Fibroblast of lung (primary cell): Measurements from ENCODE around the gene IGFLR1. TPM values are rescaled to one million over a fixed set of nuclear protein-coding genes. Genes with fewer than 3 reads are reported as not detected.
"Not testable (repeated sequence)": the region's sequence is repeated elsewhere in the genome, so short reads cannot be mapped to it uniquely, and the experiment has no call there.

Experiments
- DNase-seq, 2 donors: peaks; one replicate each; pipeline versions ENCODE4 v3.0.0 to v3.0.0-alpha.2; 2010; ENCODE audit warnings: low read depth in 2 of 2
- H2AFZ ChIP-seq: 2 replicates; pipeline ENCODE4 v1.5.1; 2012; ENCODE audit warnings: low read length, control low read depth, inconsistent platforms
- H3K27ac ChIP-seq: 2 replicates; pipeline ENCODE4 v1.5.1; 2011; ENCODE audit warnings: low read length, control low read depth; ENCODE audit not compliant: insufficient read depth
- H3K27me3 ChIP-seq: 2 replicates; pipeline ENCODE4 v1.5.1; 2011; ENCODE audit warnings: mild to moderate bottlenecking, low read length; ENCODE audit not compliant: control insufficient read depth, insufficient read depth
- H3K36me3 ChIP-seq: 2 replicates; pipeline ENCODE4 v1.5.1; 2011; ENCODE audit warnings: low read length; ENCODE audit not compliant: control insufficient read depth, insufficient read depth
- H3K4me1 ChIP-seq: 2 replicates; pipeline ENCODE4 v1.5.1; 2011; ENCODE audit warnings: low read length; ENCODE audit not compliant: control insufficient read depth, insufficient read depth; ENCODE audit errors: extremely low read depth
- H3K4me2 ChIP-seq: 2 replicates; pipeline ENCODE4 v1.5.1; 2011; ENCODE audit warnings: low read length, control low read depth; ENCODE audit not compliant: insufficient read depth; ENCODE audit errors: extremely low read depth
- H3K4me3 ChIP-seq, 4 experiments: fragments of 200-600 bp in 1 of 4; sonication (generic) in 1 of 4; replicated peaks in 1 of 4; 2 replicates each; pipeline ENCODE4 v1.5.1; 2011 to 2016; ENCODE audit warnings: low read length in 4 of 4, low read depth in 3 of 4, mild to moderate bottlenecking in 3 of 4, control low read depth in 2 of 4, inconsistent platforms in 1 of 4, mixed read lengths in 1 of 4; ENCODE audit not compliant: insufficient read depth in 1 of 4; ENCODE audit errors: control extremely low read depth in 1 of 4
- H3K79me2 ChIP-seq: 2 replicates; pipeline ENCODE4 v1.5.1; 2012; ENCODE audit warnings: mild to moderate bottlenecking, low read length, inconsistent platforms; ENCODE audit not compliant: control insufficient read depth, insufficient read depth
- H3K9ac ChIP-seq: 2 replicates; pipeline ENCODE4 v1.5.1; 2011; ENCODE audit warnings: mild to moderate bottlenecking, low read length, control low read depth; ENCODE audit not compliant: insufficient read depth
- H3K9me3 ChIP-seq: 2 replicates; pipeline ENCODE4 v1.5.1; 2012; ENCODE audit warnings: low read depth, low read length; ENCODE audit not compliant: control insufficient read depth, insufficient read depth
- H4K20me1 ChIP-seq: 2 replicates; pipeline ENCODE4 v1.5.1; 2011; ENCODE audit warnings: low read length; ENCODE audit not compliant: control insufficient read depth, insufficient read depth; ENCODE audit errors: extremely low read depth
- CTCF ChIP-seq, 2 donors: IDR thresholded peaks in 1 of 2; conservative IDR thresholded peaks in 1 of 2; 1 replicate in 1 of 2; 2 replicates in 1 of 2; pipeline ENCODE4 v1.5.1; 2011 to 2012; ENCODE audit warnings: low read length in 2 of 2, control low read depth in 1 of 2, inconsistent platforms in 1 of 2, low read depth in 1 of 2, mild to moderate bottlenecking in 1 of 2
- EZH2 ChIP-seq: IDR thresholded peaks from 2 replicates; pipeline ENCODE4 v1.5.1; 2012; ENCODE audit warnings: low read length, control low read depth, mild to moderate bottlenecking; ENCODE audit errors: missing control alignments
- polyA plus RNA-seq, 2 donors: library from polyadenylated mRNA; depleted of rRNA in 1 of 2; stranded (reverse) in 1 of 2; unstranded in 1 of 2; fragments of >200 nt; gene quantifications; 2 replicates each; pipeline ENCODE4 v1.2.1, GENCODE V29; 2011 to 2012; ENCODE audit warnings: missing spikeins in 1 of 2
- total RNA-seq: library from RNA; depleted of rRNA; stranded (reverse); fragments of >200 nt; gene quantifications from 2 replicates; pipeline ENCODE4 v1.2.1, GENCODE V29; 2014

IGFLR1 gene
- total and polyA plus RNA-seq, 2 donors (not counting 1 experiment from before 2014, with no cell fraction given) = 0.17 to 0.75 TPM

- peaks cover 57% of the 10 kb centered on the region for H3K36me3 ChIP-seq
- no peak overlapping the region for H3K4me2 ChIP-seq
- no peaks in the 10 kb centered on the region for H3K9me3 ChIP-seq
- H4K20me1 ChIP-seq = no peaks in the 10 kb centered on the region
- no peaks in the 10 kb centered on the region for H3K27me3 ChIP-seq
- TF ChIP-seq CTCF (conservative IDR thresholded peaks at IDR 0.05 in 1 of 2, IDR thresholded peaks at IDR 0.05 in 1 of 2; ENCODE audit: low read depth in 1 of 2, low read length in 2 of 2) = no peak
- TF ChIP-seq EZH2 = no peak
- DNase-seq = no peak
- H3K4me1 ChIP-seq = no peaks in the 10 kb centered on the region
- H3K4me3 ChIP-seq = no peak overlapping the region
- no peak overlapping the region for H3K9ac ChIP-seq
- no peak overlapping the region for H3K27ac ChIP-seq
- H2AFZ ChIP-seq = no peak overlapping the region
- H3K79me2 ChIP-seq = peaks cover 11% of the 10 kb centered on the region
These were observed 16.9 kb downstream of the IGFLR1 start for GRCh38 chr19:35725216-35725861.

DNA sequence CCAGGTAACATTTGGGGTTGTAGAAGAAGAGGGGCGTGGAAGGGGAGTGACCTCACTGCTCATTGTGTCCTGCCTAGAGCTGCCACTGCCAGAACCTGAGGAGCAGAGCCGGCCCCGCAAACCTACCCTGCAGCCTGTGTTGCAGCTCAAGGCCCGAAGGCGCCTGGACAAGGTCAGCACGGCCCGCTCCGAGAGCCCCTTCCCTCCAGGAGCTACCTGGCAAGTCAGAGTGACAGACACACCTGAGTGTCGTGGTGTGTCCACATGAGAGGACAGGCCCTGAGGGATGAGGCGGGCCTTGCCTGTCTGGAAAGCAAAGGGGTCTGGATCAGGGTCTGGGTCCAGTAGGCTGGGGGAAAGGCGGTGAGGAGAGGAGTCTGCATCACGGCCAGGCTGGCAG, 17.7 kb downstream of the IGFLR1 start:
- H2AFZ ChIP-seq = no peak overlapping the region
- no peaks in the 10 kb centered on the region for H3K9me3 ChIP-seq
- H3K9ac ChIP-seq = no peak overlapping the region
- H3K79me2 ChIP-seq = peaks cover 19% of the 10 kb centered on the region
- H4K20me1 ChIP-seq = no peaks in the 10 kb centered on the region
- no peak overlapping the region for H3K4me3 ChIP-seq
- TF ChIP-seq EZH2 (no peak), CTCF (conservative IDR thresholded peaks at IDR 0.05 in 1 of 2, IDR thresholded peaks at IDR 0.05 in 1 of 2; ENCODE audit: low read depth in 1 of 2, low read length in 2 of 2) (no peak)
- peaks cover 56% of the 10 kb centered on the region for H3K36me3 ChIP-seq
- no peaks in the 10 kb centered on the region for H3K27me3 ChIP-seq
- no peak for DNase-seq
- H3K27ac ChIP-seq = no peak overlapping the region
- H3K4me1 ChIP-seq = peaks cover under 1% of the 10 kb centered on the region
- no peak overlapping the region for H3K4me2 ChIP-seq

- H3K27ac ChIP-seq, H3K9ac ChIP-seq, H3K4me3 ChIP-seq, H4K20me1 ChIP-seq, H3K4me2 ChIP-seq, DNase-seq, H3K9me3 ChIP-seq, H2AFZ ChIP-seq, H3K4me1 ChIP-seq, H3K27me3 ChIP-seq: not testable (repeated sequence)
- peaks cover 56% of the 10 kb centered on the region for H3K36me3 ChIP-seq
- H3K79me2 ChIP-seq = peaks cover 23% of the 10 kb centered on the region
These were observed 18.1 kb downstream of the IGFLR1 start for GRCh38 chr19:35724132-35724531.
